GM21723 (cell line): ENCODE data around the gene SIK3.

Experiments used
- ATAC-seq: cut with Tn5 transposase; IDR thresholded peaks from one replicate; pipeline ENCODE4 v1.9.1; 2021; ENCODE audit warnings: mild to moderate bottlenecking, moderate library complexity; ENCODE audit not compliant: unreplicated experiment

The SIK3 gene

GRCh38 chr11:117080370-117080769, 17.9 kb downstream of the SIK3 start:
- no peak for ATAC-seq

- ATAC-seq: no peak
Observed at GRCh38 chr11:117076941-117077691, 21.1 kb downstream of the SIK3 start.

GRCh38 chr11:117075186-117075585, 23.0 kb downstream of the SIK3 start:
- no peak for ATAC-seq

GRCh38 chr11:117074119-117074518, 24.1 kb downstream of the SIK3 start:
- no peak for ATAC-seq

- no peak for ATAC-seq
Observed at GRCh38 chr11:117073539-117073938, 24.7 kb downstream of the SIK3 start.

- no peak for ATAC-seq
Observed at GRCh38 chr11:117072517-117073461, 25.4 kb downstream of the SIK3 start.

GRCh38 chr11:117071344-117071787, 26.9 kb downstream of the SIK3 start:
- no peak for ATAC-seq

- no peak for ATAC-seq
Observed at GRCh38 chr11:117070016-117070415, 28.2 kb downstream of the SIK3 start.

GRCh38 chr11:117068303-117068860, 29.8 kb downstream of the SIK3 start:
- ATAC-seq: no peak

- ATAC-seq: no peak
Observed at GRCh38 chr11:117066959-117067358, 31.3 kb downstream of the SIK3 start.

GRCh38 chr11:117064275-117064674, 34.0 kb downstream of the SIK3 start:
- ATAC-seq: no peak

GRCh38 chr11:117062498-117062897, 35.7 kb downstream of the SIK3 start:
- ATAC-seq: no peak

- ATAC-seq: no peak
Observed at GRCh38 chr11:117061256-117061655, 37.0 kb downstream of the SIK3 start.

- no peak for ATAC-seq
Observed at GRCh38 chr11:117059611-117060148, 38.5 kb downstream of the SIK3 start.

- ATAC-seq: no peak
Observed at GRCh38 chr11:117058761-117059261, 39.4 kb downstream of the SIK3 start.

GRCh38 chr11:117057727-117058126, 40.5 kb downstream of the SIK3 start:
- ATAC-seq: no peak

GRCh38 chr11:117057317-117057716, 40.9 kb downstream of the SIK3 start:
- no peak for ATAC-seq

GRCh38 chr11:117055469-117055868, 42.8 kb downstream of the SIK3 start:
- no peak for ATAC-seq

- ATAC-seq: no peak
Observed at GRCh38 chr11:117054382-117054781, 43.8 kb downstream of the SIK3 start.

- ATAC-seq: no peak
Observed at GRCh38 chr11:117052196-117053149, 45.8 kb downstream of the SIK3 start.
